GM18861 (cell line): ENCODE results near the gene TIMP2.
"Not testable (repeated sequence)": the region's sequence is repeated elsewhere in the genome, so short reads cannot be mapped to it uniquely, and the experiment has no call there.

Experiments
- ATAC-seq: cut with Tn5 transposase; IDR thresholded peaks from one replicate; pipeline ENCODE4 v1.9.1; 2021; ENCODE audit not compliant: unreplicated experiment

TIMP2 gene

DNA sequence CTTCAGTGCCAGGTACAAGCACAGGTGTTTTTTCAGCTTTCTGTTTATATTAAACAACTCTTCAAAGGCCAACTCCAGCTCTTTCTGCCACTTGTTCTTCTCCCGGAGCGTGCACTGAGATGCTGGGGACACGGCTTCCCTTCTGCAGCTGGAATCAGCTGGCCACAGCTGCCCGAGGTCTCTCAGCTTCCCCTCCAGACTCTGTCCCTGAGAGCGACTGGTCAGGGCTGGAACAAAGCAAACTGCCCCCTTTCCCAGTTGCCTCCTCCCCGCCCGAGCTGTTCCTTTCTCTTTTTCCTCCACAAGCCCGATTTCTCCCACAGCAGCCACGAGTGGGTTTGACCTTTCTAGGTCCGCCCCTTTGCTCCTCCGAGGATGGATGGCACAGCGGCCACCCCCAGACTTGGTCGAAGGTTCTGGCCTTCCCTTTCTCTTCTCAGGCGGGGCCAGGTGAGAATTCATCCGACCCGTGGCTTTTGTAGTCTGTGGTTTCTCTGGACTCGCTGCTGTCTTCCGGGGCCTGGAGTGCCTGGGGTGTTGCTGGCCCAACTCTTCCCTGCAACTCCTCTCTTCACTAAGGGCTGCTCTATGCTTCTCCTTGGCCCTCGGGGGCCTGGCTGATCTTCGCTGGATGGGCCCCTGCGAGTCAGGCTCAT, 33.7 kb downstream of the TIMP2 start:
- no peak for ATAC-seq

DNA sequence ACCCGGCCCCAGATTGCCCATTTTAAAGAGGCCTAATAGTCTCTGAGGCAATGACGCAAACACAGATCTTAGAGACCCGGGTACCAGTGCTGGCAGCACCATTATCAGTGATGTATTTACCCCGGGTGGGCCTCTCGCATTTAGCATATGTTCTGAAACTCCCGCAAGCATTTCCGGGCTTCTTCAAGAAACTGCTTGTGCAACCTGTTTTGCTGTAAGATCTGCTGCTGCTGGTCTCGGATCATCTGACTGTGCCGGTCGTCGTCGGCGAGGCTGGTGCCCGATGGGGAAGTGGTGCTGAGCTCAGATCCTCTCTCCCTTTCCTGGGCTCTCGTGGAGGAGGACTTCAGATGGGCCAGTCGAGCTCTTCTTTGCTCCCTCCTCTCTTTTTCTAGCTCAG, 34.7 kb downstream of the TIMP2 start:
- no peak for ATAC-seq

DNA sequence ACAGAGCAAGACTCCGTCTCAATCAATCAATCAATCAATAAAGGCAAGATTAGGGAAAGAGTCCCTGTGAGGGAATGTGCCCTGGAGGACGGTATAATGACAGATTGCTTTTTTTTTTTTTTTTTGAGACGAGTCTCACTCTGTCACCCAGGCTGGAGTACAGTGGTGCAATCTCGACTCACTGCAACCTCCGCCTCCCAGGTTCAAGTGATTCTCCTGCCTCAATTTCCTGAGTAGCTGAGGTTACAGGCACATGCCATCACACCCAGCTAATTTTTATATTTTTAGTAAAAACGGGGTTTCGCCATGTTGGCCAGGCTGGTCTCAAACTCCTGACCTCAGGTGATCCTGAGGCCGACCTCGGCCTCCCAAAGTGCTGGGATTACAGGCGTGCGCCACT, 35.1 kb downstream of the TIMP2 start:
- not testable (repeated sequence) for ATAC-seq

DNA sequence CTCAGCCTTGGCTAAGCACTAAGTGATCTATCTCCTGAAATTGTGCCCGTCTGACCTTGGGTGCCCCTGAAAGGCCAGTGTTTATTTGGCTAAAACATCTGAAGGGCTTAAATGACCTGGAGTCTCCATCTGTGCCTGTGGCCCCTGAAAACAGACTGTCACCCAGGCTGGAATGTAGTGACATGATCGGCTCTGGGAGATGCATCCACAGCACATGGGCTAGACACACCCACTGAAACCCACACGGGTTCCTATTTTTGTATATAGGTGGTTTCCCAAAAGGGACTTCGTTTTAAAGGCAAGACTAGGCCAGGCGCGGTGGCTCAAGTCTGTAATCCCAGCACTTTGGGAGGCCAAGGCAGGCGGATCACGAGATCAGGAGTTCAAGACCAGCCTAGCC, 35.7 kb downstream of the TIMP2 start:
- ATAC-seq, result no peak

DNA sequence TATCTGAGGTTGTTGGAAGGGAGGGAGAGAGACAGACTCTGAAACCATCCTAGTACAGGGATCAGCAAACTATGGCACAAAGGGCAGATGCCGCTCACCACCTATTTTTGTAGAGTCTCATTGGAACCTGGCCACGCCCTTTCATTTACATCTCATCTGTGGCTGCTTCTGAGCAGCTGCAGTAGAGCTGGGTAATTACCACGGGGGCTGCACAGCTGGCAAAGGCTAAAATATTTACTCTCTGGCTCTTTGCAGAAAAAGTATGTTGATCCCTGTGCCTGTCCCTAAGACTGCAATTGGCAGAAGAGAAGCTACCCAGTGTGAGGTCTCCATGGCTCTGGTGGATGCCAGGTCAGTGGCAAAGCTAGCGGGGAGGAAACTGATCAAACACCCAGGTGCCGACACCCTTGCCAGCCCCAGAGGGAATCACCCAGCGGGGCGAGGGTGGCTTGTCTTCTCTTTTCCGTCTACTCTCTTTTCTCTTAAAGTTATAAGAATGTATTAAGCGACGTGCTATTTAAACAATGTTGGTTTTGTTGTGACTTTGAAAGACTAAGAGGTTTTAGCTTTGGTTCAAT, 36.2 kb downstream of the TIMP2 start:
- no peak for ATAC-seq

DNA sequence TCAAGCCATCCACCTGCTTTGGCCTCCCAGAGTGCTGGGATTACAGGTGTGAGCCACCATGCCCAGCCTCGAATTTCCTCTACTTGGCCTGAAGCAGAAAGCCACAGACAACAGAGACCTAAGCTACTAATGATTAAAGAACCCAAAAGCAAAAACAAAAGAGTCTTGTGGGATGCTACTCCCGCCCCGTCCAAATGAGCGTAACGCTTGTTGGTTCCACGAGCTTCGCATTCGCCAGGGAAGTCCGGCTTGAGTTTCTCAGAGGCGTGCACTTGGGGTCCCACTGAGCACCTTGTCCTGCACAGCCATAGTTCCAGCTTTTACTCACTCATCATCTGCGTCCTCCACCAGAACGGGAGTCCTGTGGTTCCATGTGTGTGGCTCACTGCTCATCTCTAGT, 38.2 kb downstream of the TIMP2 start:
- no peak for ATAC-seq

DNA sequence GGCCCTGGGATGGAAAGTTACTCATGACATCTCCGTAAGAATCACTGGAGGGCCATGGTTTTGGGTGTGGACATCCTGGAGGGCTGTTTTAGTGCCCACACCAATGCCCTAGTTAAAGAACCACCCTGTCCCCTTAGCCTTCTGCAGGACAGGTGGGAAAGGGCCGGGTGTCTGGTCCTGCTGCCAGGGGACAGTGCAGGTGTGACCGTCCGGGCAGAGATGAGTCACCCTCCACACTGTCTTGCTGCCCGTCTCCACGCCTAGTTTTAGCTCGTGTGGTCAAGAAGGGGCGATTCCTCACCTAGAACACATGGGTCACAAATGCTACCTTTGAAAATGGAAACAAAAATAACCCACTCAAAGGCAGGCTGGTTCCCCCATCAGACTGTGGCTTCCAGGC, 39.2 kb downstream of the TIMP2 start:
- no peak for ATAC-seq

DNA sequence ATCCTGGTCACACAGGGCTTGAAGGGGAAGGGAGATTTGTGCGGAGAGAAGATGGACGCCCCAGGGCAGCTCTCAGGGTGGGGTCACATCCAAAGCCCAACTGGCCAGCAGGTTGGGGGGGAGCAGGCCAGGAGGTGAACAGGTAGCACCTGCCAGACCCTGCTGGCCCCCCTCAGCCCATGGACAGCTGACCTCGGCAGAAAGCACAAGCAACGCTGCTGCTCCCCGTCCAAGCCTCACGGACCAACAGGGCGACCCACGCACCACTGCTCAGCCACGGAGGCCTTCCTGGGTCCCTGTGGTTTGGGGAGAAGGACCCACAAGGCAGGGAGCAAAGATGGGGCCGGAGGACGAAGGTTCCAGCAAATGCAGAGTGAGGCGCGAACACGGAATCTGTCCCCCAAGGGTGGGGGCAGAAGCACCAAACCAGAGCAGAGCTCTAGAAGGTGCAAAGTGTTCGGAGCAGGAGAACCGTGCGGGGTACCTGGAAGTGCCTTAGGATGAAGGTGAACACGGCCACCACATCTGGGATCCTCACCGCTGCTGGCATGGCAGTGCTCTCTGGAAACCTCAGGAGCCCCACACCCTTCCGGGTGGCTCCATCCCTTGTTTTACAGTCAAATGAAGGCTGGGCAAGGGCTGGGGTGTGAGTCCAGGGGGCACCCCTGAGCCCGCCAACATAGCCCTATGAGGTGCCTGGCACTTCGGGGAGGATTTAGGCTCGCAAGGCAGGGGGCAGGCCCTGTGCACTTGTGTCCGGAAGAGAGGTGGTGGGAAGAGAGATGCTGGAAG, 40.1 kb downstream of the TIMP2 start:
- ATAC-seq, result no peak

DNA sequence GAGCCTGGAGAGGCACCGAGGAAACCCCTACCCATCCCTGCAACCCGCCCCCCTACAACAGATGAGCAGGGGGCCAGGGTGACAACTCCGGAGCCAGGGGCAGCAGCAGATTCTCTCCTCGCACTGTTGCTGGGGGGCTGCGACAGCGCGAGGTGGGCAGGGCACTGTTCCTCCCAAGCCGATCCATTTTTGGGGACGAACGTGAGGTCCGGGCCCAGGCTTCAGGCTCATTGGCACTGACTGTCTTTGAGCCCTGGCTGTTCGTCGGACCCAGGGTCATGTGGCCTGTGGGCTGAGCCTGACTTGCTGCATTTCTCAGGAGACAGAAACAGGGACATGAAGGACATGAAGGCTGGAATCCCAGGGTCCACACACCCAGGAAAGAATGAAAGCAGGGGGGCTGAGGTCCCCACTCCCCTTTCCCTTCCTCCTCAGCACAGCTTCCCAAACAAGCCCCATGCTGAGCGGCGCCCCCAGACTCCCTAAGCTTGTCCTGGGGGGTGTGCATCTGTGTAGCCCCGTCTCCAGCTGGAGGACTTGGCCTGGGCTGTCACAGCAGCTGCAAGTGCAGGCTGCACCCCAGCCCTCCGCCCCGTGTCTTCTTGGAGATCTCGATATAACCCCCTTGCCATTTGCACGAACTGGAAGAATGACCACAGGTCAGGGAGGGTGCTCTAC, 40.9 kb downstream of the TIMP2 start:
- ATAC-seq, result no peak

DNA sequence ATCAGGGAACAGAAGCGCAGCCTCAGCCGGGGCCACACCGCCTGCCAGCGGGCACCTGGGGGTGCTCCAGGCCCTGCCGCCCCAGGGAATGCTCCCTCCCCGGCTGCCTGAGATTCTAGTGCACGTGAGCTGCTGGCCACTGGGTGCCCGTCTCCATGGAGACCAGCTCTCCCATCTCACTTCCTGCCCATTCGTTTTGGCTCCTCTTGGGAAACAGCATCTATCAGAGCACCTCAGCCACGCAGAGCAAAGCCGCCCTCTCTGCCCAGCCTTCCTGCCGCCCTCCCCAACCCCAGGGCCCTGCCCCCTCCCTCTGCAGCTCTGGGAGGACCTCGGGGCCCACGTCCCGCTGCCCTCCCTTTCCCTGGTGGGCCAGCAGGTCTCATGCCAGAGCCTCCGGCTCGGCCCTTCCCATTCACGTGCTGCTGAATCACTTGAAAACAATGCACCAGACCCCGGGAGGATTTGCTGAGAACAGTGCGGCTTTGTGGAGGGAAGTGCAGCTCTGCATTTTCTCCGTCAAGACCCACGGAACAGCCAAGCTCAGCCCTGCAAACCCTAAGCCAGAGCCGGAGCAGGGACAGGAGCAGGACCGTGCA, 41.6 kb downstream of the TIMP2 start:
- ATAC-seq, result no peak

DNA sequence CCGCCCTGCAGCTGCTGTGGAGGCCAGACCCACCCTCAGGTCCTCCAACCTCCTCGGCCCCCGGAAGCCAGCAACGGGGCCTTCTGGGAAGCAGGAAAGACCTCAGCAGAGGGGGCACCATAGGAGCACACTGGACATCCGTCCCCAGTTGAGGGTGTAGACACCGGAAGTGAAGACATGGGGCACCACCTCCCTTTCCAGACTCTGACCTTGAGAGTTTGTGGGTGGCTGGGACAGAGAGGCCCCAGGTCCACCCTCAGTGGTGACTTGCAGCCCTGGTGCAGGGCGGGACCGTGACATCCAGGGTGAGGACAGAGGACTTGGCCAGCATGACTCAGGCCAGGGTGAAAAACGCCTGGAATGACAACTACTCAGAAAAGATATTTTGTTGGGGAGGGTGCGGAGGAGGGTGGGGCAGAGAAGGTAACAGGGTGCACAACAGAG, 42.1 kb downstream of the TIMP2 start:
- ATAC-seq, result no peak

DNA sequence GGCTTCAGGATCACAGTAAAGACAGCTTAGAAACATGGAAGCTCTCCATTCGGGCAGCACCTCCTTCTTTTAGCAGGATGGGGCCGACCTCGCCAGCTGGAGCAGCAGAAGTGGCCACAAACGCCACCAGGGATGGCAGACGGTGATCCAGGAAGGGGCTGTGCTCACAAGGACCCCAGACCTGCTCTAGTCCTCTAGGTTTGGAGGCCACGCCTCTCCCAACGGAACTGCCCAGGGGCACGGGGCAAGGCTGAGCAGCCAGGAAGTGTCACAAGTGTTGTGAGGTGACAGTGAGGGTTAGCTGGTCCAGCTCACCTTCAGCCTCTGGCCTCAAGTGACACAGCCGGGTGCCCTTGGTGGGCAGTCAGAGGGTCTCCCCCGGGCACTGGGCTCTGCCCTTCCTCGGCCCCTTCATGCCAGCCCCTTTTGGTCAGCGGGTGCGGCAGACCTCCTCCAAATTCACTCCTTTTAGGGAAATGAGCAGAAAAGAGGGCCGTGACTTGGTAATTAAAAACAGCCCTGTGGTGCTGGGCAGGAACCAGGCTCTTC, 42.6 kb downstream of the TIMP2 start:
- ATAC-seq, result no peak

DNA sequence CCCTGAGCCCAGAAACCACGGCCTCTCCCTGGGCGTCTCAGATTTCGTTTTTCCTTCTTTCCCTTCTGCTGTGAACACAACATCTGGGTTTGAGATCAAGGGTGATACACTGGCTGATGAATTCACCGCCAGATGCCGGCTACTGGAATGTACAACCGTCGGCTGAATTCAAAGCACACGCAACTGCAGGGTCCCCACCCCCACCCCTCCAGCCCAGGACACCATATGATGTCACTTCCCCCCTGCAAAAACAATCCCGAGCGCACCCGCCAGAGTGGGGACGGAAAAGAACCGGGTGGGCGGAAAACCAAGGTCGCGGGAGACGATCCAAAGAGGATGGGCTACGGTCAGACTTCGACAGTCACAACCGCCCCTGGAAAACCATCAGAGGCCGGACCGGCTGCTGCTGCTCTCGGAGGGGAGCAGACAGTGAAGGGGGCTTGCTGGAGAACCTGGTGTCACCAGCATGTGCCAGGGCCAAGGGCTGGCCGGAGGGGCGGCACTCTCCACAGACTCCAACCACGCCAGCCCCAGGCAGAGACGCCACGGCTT, 45.5 kb downstream of the TIMP2 start:
- ATAC-seq, result no peak

DNA sequence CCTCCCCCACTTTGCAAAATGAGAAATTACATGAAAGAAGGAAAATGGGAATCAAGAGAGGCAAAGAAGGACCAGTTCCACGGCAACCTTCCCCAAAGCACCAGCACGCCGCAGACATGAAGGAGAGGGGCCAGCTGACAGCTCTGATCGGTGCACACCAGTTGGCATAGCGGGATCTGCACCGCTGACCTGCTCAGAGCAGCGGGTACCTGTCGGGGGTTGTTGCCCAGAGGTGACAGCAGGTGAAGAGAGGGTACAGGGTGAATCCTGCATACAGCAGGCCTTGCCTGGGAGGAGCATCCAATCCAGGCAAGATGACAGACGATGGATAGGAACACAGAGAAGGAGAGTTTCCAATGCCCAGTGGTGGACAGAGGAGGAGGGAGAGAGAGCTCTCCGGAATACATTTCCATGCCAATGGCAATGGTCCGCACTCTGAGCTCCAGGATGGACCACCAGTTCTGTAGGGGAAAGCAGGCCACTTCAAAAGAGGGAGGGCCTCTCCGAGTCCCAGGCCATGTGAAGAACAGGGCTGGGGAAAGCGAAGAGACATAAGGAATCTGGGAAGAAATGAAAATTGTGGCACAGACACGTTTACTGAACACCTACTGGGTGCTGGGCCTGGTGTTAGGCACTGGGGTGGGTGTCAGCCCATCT, 46.2 kb downstream of the TIMP2 start:
- ATAC-seq, result no peak

DNA sequence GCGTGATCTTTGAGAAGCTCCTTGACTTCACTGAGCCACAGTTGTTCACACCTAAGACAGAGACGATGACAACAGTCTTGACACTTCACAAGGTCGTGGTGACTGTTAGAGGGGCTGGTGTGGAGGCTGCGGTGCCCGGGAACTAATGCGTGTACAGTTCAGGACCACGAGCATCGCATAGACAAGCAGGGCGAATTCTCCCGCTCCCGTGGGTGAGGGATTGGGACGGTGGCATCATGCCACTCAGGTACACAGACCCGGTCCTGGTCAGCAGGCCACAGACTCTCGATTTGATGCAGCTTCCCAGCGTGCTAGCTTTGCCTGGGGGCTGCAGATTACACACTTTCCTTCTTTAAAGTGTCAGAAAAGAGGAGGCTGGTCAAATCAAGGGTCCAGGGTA, 46.9 kb downstream of the TIMP2 start:
- no peak for ATAC-seq

DNA sequence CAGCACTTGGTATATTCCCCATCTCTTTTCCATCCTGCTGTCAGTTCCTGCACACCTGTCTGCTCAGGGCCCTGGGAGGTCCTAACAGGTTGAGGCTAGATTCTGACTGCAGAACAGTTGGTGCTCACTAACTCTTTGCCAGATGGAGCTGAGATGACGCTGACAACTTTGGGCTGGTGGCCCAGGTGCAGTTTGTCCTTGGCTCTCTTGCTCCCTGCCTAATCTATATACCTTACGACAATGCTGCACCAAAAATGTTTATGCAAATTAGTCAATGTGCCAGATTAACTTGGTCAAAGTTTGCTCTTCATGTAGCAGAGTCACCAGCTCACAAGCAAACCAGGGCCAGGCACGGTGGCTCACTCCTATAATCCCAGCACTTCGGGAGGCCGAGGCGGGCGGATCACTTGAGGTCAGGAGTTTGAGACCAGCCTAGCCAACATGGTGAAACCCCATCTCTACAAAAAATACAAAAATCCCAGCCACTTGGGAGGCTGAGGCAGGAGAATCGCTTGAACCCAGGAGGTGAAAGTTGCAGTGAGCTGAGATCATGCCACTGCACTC, 48.2 kb downstream of the TIMP2 start:
- ATAC-seq, result not testable (repeated sequence)

DNA sequence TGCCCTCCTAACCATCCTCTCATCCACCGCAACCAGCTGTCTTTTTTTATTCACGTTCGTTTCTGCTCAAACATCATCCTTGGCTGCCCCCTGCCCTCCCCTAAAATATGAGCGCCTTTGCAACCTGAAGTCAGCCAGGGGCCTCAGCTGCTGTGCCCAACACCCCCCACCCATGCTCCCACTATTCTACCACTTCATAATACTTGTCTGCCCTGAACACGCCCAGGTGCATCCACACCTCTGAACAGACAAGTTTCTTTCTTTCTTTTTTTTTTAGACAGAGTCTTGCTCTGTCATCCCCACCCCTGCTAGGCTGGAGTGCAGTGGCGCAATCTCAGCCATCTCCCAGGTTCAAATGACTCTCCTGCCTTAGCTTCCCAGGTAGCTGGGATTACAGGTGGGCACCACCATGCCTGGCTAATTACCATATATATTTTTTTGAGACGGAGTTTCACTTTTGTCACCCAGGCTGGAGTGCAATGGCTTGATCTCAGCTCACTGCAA, 49.0 kb downstream of the TIMP2 start:
- no peak for ATAC-seq

DNA sequence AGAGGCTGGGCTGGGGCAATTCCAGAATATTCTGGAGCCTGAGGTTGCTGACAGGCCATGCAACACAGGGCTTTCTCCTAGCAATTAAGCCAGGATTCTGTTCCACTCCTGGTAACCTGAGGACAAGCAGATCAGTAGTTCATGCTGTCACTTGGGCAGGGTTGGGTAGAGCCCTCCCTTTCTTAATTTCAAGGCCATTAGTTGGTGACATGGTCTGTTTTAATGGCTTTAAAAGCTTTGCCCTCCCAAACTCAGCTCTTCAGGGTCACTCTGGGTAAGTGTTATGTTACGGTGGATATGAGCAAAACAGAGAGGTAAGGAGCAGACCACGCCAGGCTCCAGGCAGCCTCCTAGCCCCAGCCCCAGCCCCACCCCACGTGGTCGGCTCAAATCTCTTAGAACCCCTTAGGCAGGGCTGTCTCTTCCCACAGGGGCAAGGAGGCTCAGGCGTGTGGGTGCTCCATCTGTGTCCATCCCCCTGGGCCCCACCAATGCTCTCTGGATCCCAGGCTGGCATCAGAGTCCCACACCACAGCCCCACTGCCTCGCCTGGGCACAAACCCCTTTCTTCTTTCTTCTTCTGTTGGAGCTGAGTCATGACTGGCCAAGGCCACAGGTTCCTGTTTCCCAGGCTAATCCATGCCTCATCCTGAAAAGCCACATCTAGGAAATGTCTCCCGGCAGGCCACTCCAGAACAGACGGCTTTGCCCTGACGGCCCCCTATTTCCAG, 49.7 kb downstream of the TIMP2 start:
- no peak for ATAC-seq
